Measurements from ENCODE around the gene IKZF4. TPM values are rescaled to one million over a fixed set of nuclear protein-coding genes. Genes with fewer than 3 reads are reported as not detected.

Gene IKZF4
- total and polyA plus RNA-seq, 2 experiments from 2014 or later = 4.6 to 9.0 TPM

DNA sequence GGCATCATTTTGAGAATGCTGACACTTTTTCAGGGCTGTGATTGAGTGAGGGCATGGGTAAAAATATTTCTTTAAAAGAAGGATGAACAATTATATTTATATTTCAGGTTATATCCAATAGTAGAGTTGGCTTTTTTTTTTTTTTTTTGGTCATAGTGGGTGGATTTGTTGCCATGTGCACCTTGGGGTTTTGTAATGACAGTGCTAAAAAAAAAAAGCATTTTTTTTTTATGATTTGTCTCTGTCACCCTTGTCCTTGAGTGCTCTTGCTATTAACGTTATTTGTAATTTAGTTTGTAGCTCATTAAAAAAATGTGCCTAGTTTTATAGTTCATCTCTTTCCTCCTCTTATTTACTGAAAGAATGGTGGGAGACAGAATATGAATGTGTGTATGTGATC, 48.4 kb upstream of the IKZF4 start (continued):
- no peak for TF ChIP-seq EZH2 (IDR thresholded peaks at IDR 0.05; ENCODE audit: low read depth, unreplicated experiment)
- TF ChIP-seq EZH2phosphoT487 (IDR thresholded peaks at IDR 0.05; ENCODE audit: unreplicated experiment) = no peak
- TF ChIP-seq ZNF114 (CRISPR knock-in tag; IDR thresholded peaks at IDR 0.05) = no peak

DNA sequence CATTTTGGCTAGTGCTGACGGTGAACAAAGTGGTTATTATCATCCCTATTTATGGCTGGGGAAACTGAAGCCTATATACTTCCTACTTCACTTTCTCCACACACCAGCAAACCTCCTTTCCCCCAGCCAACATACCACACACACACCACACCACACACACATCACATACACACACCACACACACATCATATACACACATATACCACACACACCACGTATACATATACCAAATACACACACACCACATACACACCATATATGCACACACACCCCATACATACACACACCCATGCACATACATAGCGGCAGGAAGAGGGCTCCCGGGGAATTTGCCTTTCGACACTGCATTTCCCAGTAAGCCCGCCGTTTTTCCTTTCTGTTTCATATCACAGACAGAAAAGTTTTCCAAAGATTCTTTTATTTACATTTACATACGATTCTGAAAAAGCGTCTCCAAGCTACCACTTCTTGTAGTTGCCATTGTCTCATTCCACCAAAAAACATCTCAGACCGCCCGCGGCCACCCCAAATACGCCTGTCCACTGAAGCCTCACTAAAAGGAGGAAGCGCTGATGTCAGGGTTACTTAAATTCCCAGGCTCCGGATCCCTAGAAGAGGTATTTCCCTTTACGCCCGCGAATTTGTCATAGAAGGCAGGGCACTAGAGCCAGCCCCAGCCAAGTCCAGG, 47.8 kb upstream of the IKZF4 start:
- Histone ChIP-seq H4K20me1 (replicated peaks; ENCODE audit: insufficient read depth) (peaks cover 6% of the 10 kb centered on the region; the same call in 1 of the 2 replicates), H3K4me2 (peak overlapping the region; percentile 69), H3K27ac (ENCODE audit: low read depth) (peak overlapping the region; percentile 82), H3K4me1 (ENCODE audit: insufficient read depth) (peaks cover 8% of the 10 kb centered on the region), H3K9me2 (ENCODE audit: insufficient read depth) (no peaks in the 10 kb centered on the region), H3K27me3 (ENCODE audit: insufficient read depth) (no peaks in the 10 kb centered on the region), H2AFZ (no peak overlapping the region), H3F3A (replicated peaks; ENCODE audit: low read depth) (no peaks in the 10 kb centered on the region; the same call in 1 of the 2 replicates), H3K4me3 (peak overlapping the region; percentile 47), H3K36me3 (ENCODE audit: insufficient read depth) (0 out of 2 replicates have a peak, but pooled peaks cover 8% of the 10 kb centered on the region), H3K79me2 (replicated peaks; ENCODE audit: insufficient read depth) (peaks cover 44% of the 10 kb centered on the region)
- H3K27me3 Mint-ChIP-seq (ENCODE audit: insufficient read depth, low read depth, poor library complexity) = peaks cover 1% of the 10 kb centered on the region
- TF ChIP-seq JUNB (IDR thresholded peaks at IDR 0.05; ENCODE audit: unreplicated experiment) (no peak), POLR2AphosphoS5 (IDR thresholded peaks at IDR 0.05; ENCODE audit: low read depth) (no peak), ZNF331 (CRISPR knock-in tag; IDR thresholded peaks at IDR 0.05; ENCODE audit: low read depth) (no peak)
- H3K4me3 Mint-ChIP-seq = no peak overlapping the region
- H3K4me1 Mint-ChIP-seq = peaks cover 10% of the 10 kb centered on the region
- H3K27ac Mint-ChIP-seq = no peak overlapping the region
- no peaks in the 10 kb centered on the region for H3K9me3 Mint-ChIP-seq
- ATAC-seq (no peak), DNase-seq (ENCODE audit: low spot score) (no peak)
- peaks cover 29% of the 10 kb centered on the region for H3K36me3 Mint-ChIP-seq (ENCODE audit: low read depth)

- H3K4me3 Mint-ChIP-seq = no peak within 1 kb of the TSS
- Histone ChIP-seq H3K4me3 (peak within 1 kb of the TSS; percentile 62), H3K27me3 (ENCODE audit: insufficient read depth) (no peaks in the 10 kb centered on the region), H3K27ac (ENCODE audit: low read depth) (peak within 1 kb of the TSS; percentile 82), H4K20me1 (replicated peaks; ENCODE audit: insufficient read depth) (peaks cover 11% of the 10 kb centered on the region), H3F3A (replicated peaks; ENCODE audit: low read depth) (no peaks in the 10 kb centered on the region; the same call in 1 of the 2 replicates), H3K4me2 (peak within 1 kb of the TSS; percentile 79), H3K9me2 (ENCODE audit: insufficient read depth) (no peaks in the 10 kb centered on the region), H2AFZ (peak within 1 kb of the TSS; percentile 1), H3K4me1 (ENCODE audit: insufficient read depth) (peaks cover 8% of the 10 kb centered on the region), H3K79me2 (replicated peaks; ENCODE audit: insufficient read depth) (peaks cover 43% of the 10 kb centered on the region), H3K36me3 (ENCODE audit: insufficient read depth) (0 out of 2 replicates have a peak, but pooled peaks cover 2% of the 10 kb centered on the region)
- DNase-seq (ENCODE audit: low spot score) (peak; percentile 100), ATAC-seq (peak; percentile 94)
- H3K4me1 Mint-ChIP-seq = peaks cover 8% of the 10 kb centered on the region
- H3K27ac Mint-ChIP-seq = no peak within 1 kb of the TSS
- H3K36me3 Mint-ChIP-seq (ENCODE audit: low read depth) = peaks cover 28% of the 10 kb centered on the region
- no peaks in the 10 kb centered on the region for H3K9me3 Mint-ChIP-seq
- peaks cover 1% of the 10 kb centered on the region for H3K27me3 Mint-ChIP-seq (ENCODE audit: insufficient read depth, low read depth, poor library complexity)
- TF ChIP-seq EZH2phosphoT487 (IDR thresholded peaks at IDR 0.05; ENCODE audit: unreplicated experiment) (no peak), ZNF331 (CRISPR knock-in tag; IDR thresholded peaks at IDR 0.05; ENCODE audit: low read depth) (no peak), NANOG (IDR thresholded peaks at IDR 0.05; ENCODE audit: borderline replicate concordance) (peak; percentile 30; the same call in 1 of the 2 replicates), ZNF114 (CRISPR knock-in tag; IDR thresholded peaks at IDR 0.05) (no peak), JUNB (IDR thresholded peaks at IDR 0.05; ENCODE audit: unreplicated experiment) (no peak), ETS1 (IDR thresholded peaks at IDR 0.05) (no peak), EZH2 (IDR thresholded peaks at IDR 0.05; ENCODE audit: low read depth, unreplicated experiment) (no peak)
- TF ChIP-seq, protein P1, sequence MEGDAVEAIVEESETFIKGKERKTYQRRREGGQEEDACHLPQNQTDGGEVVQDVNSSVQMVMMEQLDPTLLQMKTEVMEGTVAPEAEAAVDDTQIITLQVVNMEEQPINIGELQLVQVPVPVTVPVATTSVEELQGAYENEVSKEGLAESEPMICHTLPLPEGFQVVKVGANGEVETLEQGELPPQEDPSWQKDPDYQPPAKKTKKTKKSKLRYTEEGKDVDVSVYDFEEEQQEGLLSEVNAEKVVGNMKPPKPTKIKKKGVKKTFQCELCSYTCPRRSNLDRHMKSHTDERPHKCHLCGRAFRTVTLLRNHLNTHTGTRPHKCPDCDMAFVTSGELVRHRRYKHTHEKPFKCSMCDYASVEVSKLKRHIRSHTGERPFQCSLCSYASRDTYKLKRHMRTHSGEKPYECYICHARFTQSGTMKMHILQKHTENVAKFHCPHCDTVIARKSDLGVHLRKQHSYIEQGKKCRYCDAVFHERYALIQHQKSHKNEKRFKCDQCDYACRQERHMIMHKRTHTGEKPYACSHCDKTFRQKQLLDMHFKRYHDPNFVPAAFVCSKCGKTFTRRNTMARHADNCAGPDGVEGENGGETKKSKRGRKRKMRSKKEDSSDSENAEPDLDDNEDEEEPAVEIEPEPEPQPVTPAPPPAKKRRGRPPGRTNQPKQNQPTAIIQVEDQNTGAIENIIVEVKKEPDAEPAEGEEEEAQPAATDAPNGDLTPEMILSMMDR (conservative IDR thresholded peaks at IDR 0.05; ENCODE audit: low read depth in 2 of 2) = no peak
Measured at GRCh38 chr12:55973599-55974307, 47.1 kb upstream of the IKZF4 start, which contains the start of gene RAB5B. Gene RAB5B (plus strand): TSS chr12:55974078. CDS start chr12:55986961, 12,883 bp downstream.
